Loucy (cell line): Measurements from ENCODE around the gene MACIR.

ENCODE experiments used
- H2AFZ ChIP-seq: fragments of 200-600 bp; sonication (generic); 2 replicates; pipeline ENCODE4 v1.6.0; 2016; ENCODE audit warnings: antibody characterized with exemption, mild to moderate bottlenecking, low read length, moderate library complexity
- H3F3A ChIP-seq: fragments of 200-600 bp; 2 replicates; pipeline ENCODE4 v1.6.0; 2016; ENCODE audit warnings: antibody characterized with exemption, low read depth, mild to moderate bottlenecking
- H3K27me3 ChIP-seq: fragments of 200-600 bp; sonication (generic); 2 replicates; pipeline ENCODE4 v1.6.1; 2014; ENCODE audit warnings: low read length, mild to moderate bottlenecking; ENCODE audit not compliant: insufficient read depth, poor library complexity, severe bottlenecking
- H3K36me3 ChIP-seq: fragments of 200-600 bp; sonication (generic); 2 replicates; pipeline ENCODE4 v1.6.1; 2016; ENCODE audit warnings: low read length; ENCODE audit not compliant: insufficient read depth
- H3K4me1 ChIP-seq: fragments of 200-600 bp; sonication (generic); 2 replicates; pipeline ENCODE4 v1.5.1; 2014; ENCODE audit warnings: low read length, mild to moderate bottlenecking; ENCODE audit not compliant: insufficient read depth, poor library complexity, severe bottlenecking
- H3K4me2 ChIP-seq: fragments of 200-600 bp; sonication (generic); 2 replicates; pipeline ENCODE4 v1.6.0; 2014; ENCODE audit warnings: antibody characterized with exemption, low read length, low read depth, mild to moderate bottlenecking; ENCODE audit not compliant: poor library complexity, severe bottlenecking
- H3K4me3 ChIP-seq: fragments of 200-600 bp; sonication (generic); 2 replicates; pipeline ENCODE4 v1.5.1; 2014; ENCODE audit warnings: low read length, mild to moderate bottlenecking, mixed read lengths; ENCODE audit not compliant: poor library complexity, severe bottlenecking
- H3K79me2 ChIP-seq: fragments of 200-600 bp; sonication (generic); 2 replicates; pipeline ENCODE4 v1.6.1; 2014; ENCODE audit warnings: low read length; ENCODE audit not compliant: insufficient read depth
- H3K9ac ChIP-seq: fragments of 200-600 bp; sonication (generic); 2 replicates; pipeline ENCODE4 v1.6.0; 2014; ENCODE audit warnings: mild to moderate bottlenecking, low read depth, low read length, moderate library complexity; ENCODE audit not compliant: poor library complexity, severe bottlenecking
- H3K9me2 ChIP-seq: fragments of 200-600 bp; sonication (generic); replicated peaks from 2 replicates; pipeline ENCODE4 v1.6.1; 2016; ENCODE audit warnings: low read depth, low read length, mixed read lengths
- H3K9me3 ChIP-seq: fragments of 200-600 bp; sonication (generic); 2 replicates; pipeline ENCODE4 v1.6.1; 2014; ENCODE audit warnings: mild to moderate bottlenecking, antibody characterized with exemption, low read length, low read depth; ENCODE audit not compliant: insufficient read depth
- H4K20me1 ChIP-seq: fragments of 200-600 bp; sonication (generic); 2 replicates; pipeline ENCODE4 v1.6.0; 2014; ENCODE audit warnings: antibody characterized with exemption, low read length, mild to moderate bottlenecking; ENCODE audit not compliant: insufficient read depth, poor library complexity, severe bottlenecking
- CTCF ChIP-seq: fragments of 200-600 bp; sonication (generic); conservative IDR thresholded peaks from 2 replicates; pipeline ENCODE4 v1.5.1; 2014; ENCODE audit warnings: mild to moderate bottlenecking, antibody characterized with exemption, low read length
- EZH2phosphoT487 ChIP-seq: fragments of 200-600 bp; IDR thresholded peaks from 2 replicates; pipeline ENCODE4 v1.6.1; 2018; ENCODE audit warnings: antibody characterized with exemption, mild to moderate bottlenecking, moderate library complexity, borderline replicate concordance

MACIR gene

GRCh38 chr5:103256178-103256577, 2.4 kb upstream of the MACIR start:
- no peak overlapping the region for H3K9ac ChIP-seq
- H2AFZ ChIP-seq: no peak overlapping the region
- no peak overlapping the region for H3K4me2 ChIP-seq

GRCh38 chr5:103258957-103259704, 568 bp downstream of the MACIR start:
- Histone ChIP-seq H3K4me2 (no peak overlapping the region), H3K9ac (no peak overlapping the region), H3K4me1 (no peaks in the 10 kb centered on the region), H4K20me1 (no peaks in the 10 kb centered on the region), H3F3A (no peaks in the 10 kb centered on the region), H3K4me3 (no peak overlapping the region), H3K27me3 (no peaks in the 10 kb centered on the region), H3K36me3 (no peaks in the 10 kb centered on the region), H3K9me3 (no peaks in the 10 kb centered on the region), H3K9me2 (no peaks in the 10 kb centered on the region), H2AFZ (no peak overlapping the region), H3K79me2 (no peaks in the 10 kb centered on the region)
- no peak for TF ChIP-seq EZH2phosphoT487
- TF ChIP-seq CTCF: no peak

More at GRCh38 chr5:103256178-103256577, 2.4 kb upstream of the MACIR start:
- no peaks in the 10 kb centered on the region for H3K4me1 ChIP-seq
- no peaks in the 10 kb centered on the region for H3K9me3 ChIP-seq
- no peak overlapping the region for H3K4me3 ChIP-seq
- no peaks in the 10 kb centered on the region for H3K9me2 ChIP-seq
- H4K20me1 ChIP-seq: no peaks in the 10 kb centered on the region
- no peaks in the 10 kb centered on the region for H3F3A ChIP-seq
- H3K36me3 ChIP-seq: no peaks in the 10 kb centered on the region
- H3K27me3 ChIP-seq: no peaks in the 10 kb centered on the region
- H3K79me2 ChIP-seq: no peaks in the 10 kb centered on the region
- TF ChIP-seq CTCF (no peak), EZH2phosphoT487 (no peak)

GRCh38 chr5:103259705-103260355, 1.3 kb downstream of the MACIR start:
- no peaks in the 10 kb centered on the region for H4K20me1 ChIP-seq
- H3K4me2 ChIP-seq: no peak overlapping the region
- H3K9me3 ChIP-seq: no peaks in the 10 kb centered on the region
- no peak for TF ChIP-seq EZH2phosphoT487
- TF ChIP-seq CTCF: no peak
- no peaks in the 10 kb centered on the region for H3F3A ChIP-seq
- H3K9me2 ChIP-seq: no peaks in the 10 kb centered on the region
- H2AFZ ChIP-seq: no peak overlapping the region
- H3K27me3 ChIP-seq: no peaks in the 10 kb centered on the region
- no peaks in the 10 kb centered on the region for H3K4me1 ChIP-seq
- no peak overlapping the region for H3K4me3 ChIP-seq
- no peaks in the 10 kb centered on the region for H3K36me3 ChIP-seq
- H3K79me2 ChIP-seq: no peaks in the 10 kb centered on the region
- H3K9ac ChIP-seq: no peak overlapping the region
